T1000 (cell line): Measurements from ENCODE around the gene LRRTM2.
"Not testable (repeated sequence)": the region's sequence is repeated elsewhere in the genome, so short reads cannot be mapped to it uniquely, and the experiment has no call there.

ENCODE experiments used
- DNase-seq: peaks from one replicate; lab custom pipeline; 2025; ENCODE audit warnings: mixed read lengths; lab: John Stamatoyannopoulos, UW

Gene LRRTM2

DNA sequence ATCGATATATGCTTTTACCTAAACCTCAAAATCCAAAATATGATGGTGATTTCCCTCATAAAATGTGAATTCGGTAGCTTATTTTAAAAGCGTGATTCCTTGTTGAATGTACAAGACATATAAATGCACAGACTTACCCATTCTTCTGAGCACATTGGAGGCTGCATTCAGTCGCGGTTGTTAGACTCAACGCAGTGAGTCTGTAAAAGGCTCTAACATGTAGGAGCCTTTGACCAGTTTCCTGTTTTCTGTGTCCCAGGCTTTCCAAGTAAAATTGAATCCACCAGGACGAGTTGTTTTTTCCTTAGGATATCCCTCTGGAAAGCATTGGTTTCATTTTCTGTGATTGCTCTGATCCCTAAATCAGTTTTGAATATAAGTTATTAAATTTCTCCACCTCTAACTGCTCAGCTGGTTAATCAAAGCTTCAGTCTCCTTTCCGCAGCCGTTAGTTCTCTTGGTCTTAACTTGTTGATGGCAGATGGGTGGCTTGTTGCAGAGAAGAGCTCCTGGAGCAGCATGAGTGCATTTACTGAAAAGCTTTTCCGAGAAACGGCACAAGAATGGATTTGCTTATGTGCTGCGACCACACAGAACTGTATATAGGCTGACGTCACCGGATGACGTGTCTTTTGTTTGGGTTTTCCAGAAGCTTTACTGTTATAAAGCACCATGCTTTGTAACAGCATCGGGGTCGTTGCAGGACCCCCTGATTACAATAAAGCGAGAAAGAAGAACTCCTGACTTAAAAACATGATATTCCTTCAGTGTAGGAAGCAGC is at the start of gene LRRTM2:
Gene LRRTM2, minus strand, starts transcription at position 565 of the 781 bp plus-strand sequence. Its CDS starts 424 bp downstream, at position 141.
- DNase-seq: no peak

- no peak for DNase-seq
Observed at GRCh38 chr5:138922494-138922893, 47.4 kb upstream of the LRRTM2 start.

DNA sequence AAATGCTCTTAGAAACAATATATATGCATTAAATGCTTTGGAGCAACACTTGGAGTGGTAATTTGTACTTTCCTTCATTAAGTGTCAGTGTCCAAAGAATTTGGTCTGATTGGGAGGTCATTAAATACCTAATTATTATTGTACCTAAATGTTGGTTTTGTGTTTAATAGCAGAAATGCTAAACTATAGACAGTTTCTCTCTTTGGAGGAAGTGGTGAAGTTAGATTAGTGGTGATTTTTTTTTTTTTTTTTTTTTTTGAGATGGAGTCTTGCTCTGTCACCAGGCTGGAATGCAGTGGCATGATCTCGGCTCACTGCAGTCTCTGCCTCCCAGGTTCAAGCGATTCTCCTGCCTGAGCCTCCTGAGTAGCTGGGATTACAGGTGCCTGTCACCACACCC is 46.2 kb upstream of the LRRTM2 start:
- DNase-seq: not testable (repeated sequence)

GRCh38 chr5:138920181-138920580 is 45.0 kb upstream of the LRRTM2 start:
- DNase-seq: no peak

DNA sequence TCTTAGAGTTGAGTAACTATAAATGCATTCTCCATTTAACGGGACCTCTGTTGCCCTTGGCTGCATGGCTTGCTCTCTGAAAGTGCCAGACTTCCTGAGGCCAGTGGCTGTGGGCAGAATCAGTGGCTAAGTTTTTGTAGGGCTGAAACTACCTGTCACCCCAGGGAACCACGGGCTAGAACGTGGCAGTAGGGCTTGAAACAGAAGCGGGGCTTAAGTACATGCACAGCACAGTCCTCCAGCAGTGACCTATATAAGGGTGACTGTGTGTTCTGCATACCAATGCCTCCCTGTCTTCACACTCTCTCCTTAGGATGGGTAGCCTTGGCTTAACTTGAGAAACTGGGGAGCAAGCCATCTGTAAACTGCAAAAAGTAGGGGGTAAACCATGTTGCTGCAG is 43.6 kb upstream of the LRRTM2 start:
- DNase-seq: no peak

- DNase-seq: no peak
Observed at GRCh38 chr5:138914338-138914737, 39.2 kb upstream of the LRRTM2 start.

- DNase-seq: no peak
Observed at GRCh38 chr5:138913773-138914172, 38.6 kb upstream of the LRRTM2 start.

- DNase-seq: no peak
Observed at GRCh38 chr5:138912093-138912492, 37.0 kb upstream of the LRRTM2 start.

- no peak for DNase-seq
Observed at GRCh38 chr5:138911441-138911840, 36.3 kb upstream of the LRRTM2 start.

- no peak for DNase-seq
Observed at GRCh38 chr5:138910546-138911185, 35.5 kb upstream of the LRRTM2 start.

DNA sequence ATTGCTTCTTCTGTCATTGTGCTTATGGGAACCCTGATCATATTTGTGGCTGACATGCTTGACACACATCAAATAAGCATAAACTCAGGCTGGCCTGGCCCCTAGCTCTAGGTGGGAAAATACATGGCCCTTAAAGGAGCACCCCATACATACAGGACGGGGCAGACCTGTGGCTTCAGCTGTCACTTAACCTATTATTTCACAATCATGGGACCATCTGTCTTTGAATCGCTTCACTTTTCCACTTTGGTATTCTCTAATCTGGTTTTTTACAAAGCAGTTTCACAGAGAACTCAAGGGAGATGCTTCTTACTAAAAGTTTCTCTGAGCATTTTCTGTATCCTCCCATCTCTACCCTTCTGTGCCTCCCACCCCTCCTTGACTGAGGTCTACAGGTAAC is 34.6 kb upstream of the LRRTM2 start:
- DNase-seq: no peak

GRCh38 chr5:138905541-138905940 is 30.4 kb upstream of the LRRTM2 start:
- DNase-seq: no peak

GRCh38 chr5:138903130-138903775 is 28.1 kb upstream of the LRRTM2 start:
- DNase-seq: no peak

DNA sequence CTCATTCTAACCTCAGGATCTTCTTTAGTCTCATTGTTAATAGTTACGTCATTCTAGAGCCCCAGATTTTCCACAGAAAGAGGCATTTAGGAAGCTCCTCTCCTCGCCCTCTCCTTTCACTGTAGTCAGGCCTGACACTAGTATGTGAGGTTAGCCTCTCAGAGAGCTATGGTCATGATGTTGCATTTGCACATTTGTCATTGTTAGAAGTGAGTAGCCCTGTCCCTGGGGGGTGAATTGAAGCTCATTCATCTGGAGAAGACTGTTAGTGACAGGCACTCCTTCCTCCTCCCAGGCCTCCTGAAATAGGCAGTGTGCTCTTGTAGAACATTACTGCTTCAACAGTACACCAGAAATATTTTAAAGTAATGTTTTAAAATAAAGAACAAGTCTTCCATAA is 26.6 kb upstream of the LRRTM2 start:
- DNase-seq: no peak

DNA sequence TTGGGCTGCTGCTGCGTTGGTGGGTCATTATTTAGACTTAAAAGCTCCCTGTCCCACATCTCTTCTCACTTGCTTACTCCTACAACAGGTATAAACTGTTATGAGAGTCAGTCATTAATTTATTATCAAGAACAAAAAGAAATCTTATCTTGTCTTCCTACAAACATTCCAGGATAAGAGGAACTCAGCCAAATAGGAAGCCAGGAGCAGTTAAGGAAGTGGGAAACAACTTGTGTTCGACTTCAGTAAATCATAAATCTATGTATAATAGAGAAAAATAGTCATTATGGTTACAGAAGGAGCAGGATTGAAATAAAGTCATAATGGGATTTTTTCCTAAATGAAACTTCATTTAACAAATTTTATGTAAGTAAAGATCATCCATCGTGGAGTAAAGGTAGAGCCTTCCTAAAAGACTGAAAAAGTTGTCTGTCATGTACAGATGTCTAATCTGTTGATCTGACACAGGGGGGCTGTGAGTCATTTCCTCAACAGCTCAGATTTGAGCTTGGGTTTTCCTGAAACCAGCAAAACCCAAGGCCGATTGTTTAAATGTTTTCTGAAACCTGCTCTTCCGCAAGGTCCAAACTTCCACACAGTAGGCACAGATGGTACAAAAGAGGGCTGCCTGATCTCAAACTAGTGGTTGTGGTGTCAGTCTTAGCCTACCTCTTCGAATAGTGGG is 25.3 kb upstream of the LRRTM2 start:
- DNase-seq: no peak

- DNase-seq: no peak
Observed at GRCh38 chr5:138898742-138899141, 23.6 kb upstream of the LRRTM2 start.

DNA sequence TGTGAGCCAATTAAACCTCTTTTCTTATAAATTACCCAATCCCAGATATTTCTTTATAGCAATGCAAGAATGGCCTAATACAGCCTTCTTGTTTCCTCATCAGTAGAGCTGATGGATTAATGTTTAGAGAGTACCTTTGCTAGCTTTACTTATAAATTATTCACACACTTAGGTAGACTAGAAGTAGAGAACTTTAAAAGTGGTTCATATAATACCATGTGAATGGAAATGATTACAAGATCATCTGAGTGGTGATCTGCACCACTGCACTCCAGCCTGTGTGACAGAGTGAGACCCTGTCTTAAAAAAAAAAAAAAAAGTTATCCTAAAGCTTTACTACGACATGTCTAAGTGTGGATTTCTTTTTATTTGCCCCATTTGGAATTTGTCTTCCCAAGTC is 23.2 kb upstream of the LRRTM2 start:
- no peak for DNase-seq

GRCh38 chr5:138895918-138896317 is 20.8 kb upstream of the LRRTM2 start:
- DNase-seq: no peak

GRCh38 chr5:138890644-138891043 is 15.5 kb upstream of the LRRTM2 start:
- no peak for DNase-seq

DNA sequence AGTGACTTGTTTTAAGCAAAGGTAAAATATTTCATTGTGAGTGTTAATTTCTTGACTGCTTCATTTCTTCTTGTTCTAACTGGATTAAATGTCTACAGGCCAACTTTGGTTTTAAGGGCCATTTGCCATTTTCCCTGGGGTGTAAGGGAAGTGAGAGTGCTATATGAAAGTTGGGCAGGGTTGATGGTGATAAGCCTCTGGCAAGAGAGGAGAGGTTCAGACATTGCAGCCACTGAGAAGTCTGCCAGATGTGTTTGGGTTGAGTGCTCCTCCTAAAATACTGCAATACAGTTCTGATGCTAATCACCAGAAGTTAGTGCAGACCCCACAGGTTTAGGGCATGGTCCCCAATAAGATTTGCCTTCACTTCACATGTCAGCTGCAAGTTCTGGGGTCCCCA is 14.9 kb upstream of the LRRTM2 start:
- no peak for DNase-seq

DNA sequence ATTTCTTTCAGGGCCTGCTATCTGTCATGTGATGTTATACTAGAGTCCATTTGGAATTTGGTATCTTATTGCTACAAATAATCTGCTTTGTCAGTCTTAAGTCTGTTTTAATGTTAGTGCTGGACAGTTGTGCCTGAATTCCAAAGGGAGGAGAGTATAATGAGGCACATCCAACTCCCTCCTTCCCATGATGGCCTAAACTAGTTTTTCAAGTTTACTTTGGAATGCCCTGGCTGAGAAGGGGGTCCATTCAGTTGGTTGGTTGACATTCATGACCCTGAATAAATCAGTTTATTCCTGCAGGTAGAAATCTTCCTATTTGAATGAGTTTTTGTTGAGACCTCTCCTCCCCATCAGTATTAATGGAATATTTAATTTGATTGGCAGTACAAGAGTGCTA is 9.4 kb upstream of the LRRTM2 start:
- no peak for DNase-seq

GRCh38 chr5:138884094-138884493 is 9.0 kb upstream of the LRRTM2 start:
- DNase-seq: no peak

GRCh38 chr5:138883211-138883610 is 8.1 kb upstream of the LRRTM2 start:
- no peak for DNase-seq
